HEK293 (cell line): ENCODE results near the gene PRRT1B.
"Not testable (repeated sequence)": the region's sequence is repeated elsewhere in the genome, so short reads cannot be mapped to it uniquely, and the experiment has no call there.

Source experiments
- CTCF ChIA-PET: fragments of 350-600 bp; formaldehyde crosslinking; extraction: SDS; loops from one replicate; lab custom pipeline; 2021; ENCODE audit warnings: antibody characterized with exemption; lab: Yijun Ruan, JAX
- POLR2A ChIA-PET: fragments of 300-600 bp; formaldehyde crosslinking; extraction: SDS; loops from one replicate; lab custom pipeline; 2020; ENCODE audit warnings: antibody characterized with exemption, inconsistent platforms; lab: Yijun Ruan, JAX
- H3K27ac ChIP-seq: fragments of 200-500 bp; sonication (Bioruptor generic); 2 replicates; pipeline ENCODE4 v1.5.1; 2014; ENCODE audit warnings: low read depth, low read length, control low read depth, inconsistent platforms; ENCODE audit errors: extremely low read depth
- H3K36me3 ChIP-seq, 2 experiments: fragments of 200-500 bp in 1 of 2; sonication (Bioruptor generic) in 1 of 2; 1 replicate in 1 of 2; 2 replicates in 1 of 2; pipeline ENCODE4 v1.5.1; 2014 to 2017; ENCODE audit warnings: inconsistent platforms in 2 of 2, low read length in 2 of 2; ENCODE audit not compliant: control insufficient read depth in 2 of 2, insufficient read depth in 1 of 2
- H3K4me1 ChIP-seq: fragments of 200-500 bp; sonication (Bioruptor generic); 2 replicates; pipeline ENCODE4 v1.5.1; 2014; ENCODE audit warnings: mild to moderate bottlenecking, low read length, inconsistent platforms; ENCODE audit not compliant: control insufficient read depth, insufficient read depth
- H3K4me3 ChIP-seq: 2 replicates; pipeline ENCODE4 v1.5.1; 2011; ENCODE audit warnings: low read depth, mild to moderate bottlenecking, control low read depth, low read length, moderate library complexity
- H3K9me3 ChIP-seq: fragments of 200-500 bp; sonication (Bioruptor generic); 2 replicates; pipeline ENCODE4 v1.5.1; 2014; ENCODE audit warnings: low read depth, low read length, inconsistent platforms; ENCODE audit not compliant: control insufficient read depth, insufficient read depth
- GLI2 ChIP-seq: fragments of 450-650 bp; formaldehyde crosslinking; IDR thresholded peaks from 2 replicates; pipeline ENCODE4; 2017; ENCODE audit warnings: missing biosample characterization, missing genetic modification characterization, low read depth, borderline replicate concordance
- IKZF3 ChIP-seq: fragments of 450-650 bp; IDR thresholded peaks from 2 replicates; pipeline ENCODE4 v1.5.0; 2018; ENCODE audit warnings: missing biosample characterization, mild to moderate bottlenecking, missing genetic modification characterization, moderate library complexity
- ZBTB17 ChIP-seq: fragments of 450-650 bp; formaldehyde crosslinking; IDR thresholded peaks from 2 replicates; pipeline ENCODE4 v1.5.1; 2016; ENCODE audit warnings: missing biosample characterization, missing genetic modification characterization
- ZBTB8A ChIP-seq: fragments of 450-650 bp; formaldehyde crosslinking; IDR thresholded peaks from 2 replicates; pipeline ENCODE4 v1.5.1; 2016; ENCODE audit warnings: missing biosample characterization, missing genetic modification characterization
- ZNF184 ChIP-seq: fragments of 450-650 bp; IDR thresholded peaks from 2 replicates; pipeline ENCODE4 v1.5.1; 2018; ENCODE audit warnings: missing biosample characterization, mild to moderate bottlenecking, missing genetic modification characterization
- ZNF266 ChIP-seq: fragments of 450-650 bp; formaldehyde crosslinking; IDR thresholded peaks from 2 replicates; pipeline ENCODE4 v1.5.1; 2016; ENCODE audit warnings: missing biosample characterization, missing genetic modification characterization, low read depth
- ZNF549 ChIP-seq: fragments of 450-650 bp; IDR thresholded peaks from 2 replicates; pipeline ENCODE4 v1.5.1; 2018; ENCODE audit warnings: missing biosample characterization, missing genetic modification characterization, mild to moderate bottlenecking, inconsistent platforms, moderate library complexity
- ZNF561 ChIP-seq: fragments of 450-650 bp; IDR thresholded peaks from 2 replicates; pipeline ENCODE4 v1.5.1; 2018; ENCODE audit warnings: missing biosample characterization, missing genetic modification characterization, borderline replicate concordance
- ZNF585B ChIP-seq: fragments of 450-650 bp; formaldehyde crosslinking; IDR thresholded peaks from 2 replicates; pipeline ENCODE4 v1.5.1; 2016; ENCODE audit warnings: missing biosample characterization, missing genetic modification characterization
- ZNF596 ChIP-seq: fragments of 450-650 bp; IDR thresholded peaks from 2 replicates; pipeline ENCODE4 v1.5.0; 2018; ENCODE audit warnings: missing biosample characterization, mild to moderate bottlenecking, missing genetic modification characterization, moderate library complexity
- ZNF76 ChIP-seq: fragments of 450-650 bp; formaldehyde crosslinking; IDR thresholded peaks from 2 replicates; pipeline ENCODE4; 2016; ENCODE audit warnings: low read depth, missing biosample characterization, missing genetic modification characterization, borderline replicate concordance
- TF ChIP-seq, protein P1 (sequence below): fragments of 450-650 bp; formaldehyde crosslinking; IDR thresholded peaks from 2 replicates; pipeline ENCODE4 v1.5.1; 2016; ENCODE audit warnings: missing biosample characterization, missing genetic modification characterization
- TF ChIP-seq, protein P2 (sequence below): fragments of 450-650 bp; formaldehyde crosslinking; IDR thresholded peaks from 2 replicates; pipeline ENCODE4 v1.5.1; 2016; ENCODE audit warnings: missing biosample characterization, missing genetic modification characterization
- TF ChIP-seq, protein P3 (sequence below): fragments of 450-650 bp; formaldehyde crosslinking; IDR thresholded peaks from 2 replicates; pipeline ENCODE4 v1.5.1; 2016; ENCODE audit warnings: missing biosample characterization, missing genetic modification characterization
- TF ChIP-seq, protein P4 (sequence below): fragments of 450-650 bp; formaldehyde crosslinking; IDR thresholded peaks from 2 replicates; pipeline ENCODE4 v1.5.1; 2016; ENCODE audit warnings: missing biosample characterization, missing genetic modification characterization, borderline replicate concordance

Gene PRRT1B

DNA sequence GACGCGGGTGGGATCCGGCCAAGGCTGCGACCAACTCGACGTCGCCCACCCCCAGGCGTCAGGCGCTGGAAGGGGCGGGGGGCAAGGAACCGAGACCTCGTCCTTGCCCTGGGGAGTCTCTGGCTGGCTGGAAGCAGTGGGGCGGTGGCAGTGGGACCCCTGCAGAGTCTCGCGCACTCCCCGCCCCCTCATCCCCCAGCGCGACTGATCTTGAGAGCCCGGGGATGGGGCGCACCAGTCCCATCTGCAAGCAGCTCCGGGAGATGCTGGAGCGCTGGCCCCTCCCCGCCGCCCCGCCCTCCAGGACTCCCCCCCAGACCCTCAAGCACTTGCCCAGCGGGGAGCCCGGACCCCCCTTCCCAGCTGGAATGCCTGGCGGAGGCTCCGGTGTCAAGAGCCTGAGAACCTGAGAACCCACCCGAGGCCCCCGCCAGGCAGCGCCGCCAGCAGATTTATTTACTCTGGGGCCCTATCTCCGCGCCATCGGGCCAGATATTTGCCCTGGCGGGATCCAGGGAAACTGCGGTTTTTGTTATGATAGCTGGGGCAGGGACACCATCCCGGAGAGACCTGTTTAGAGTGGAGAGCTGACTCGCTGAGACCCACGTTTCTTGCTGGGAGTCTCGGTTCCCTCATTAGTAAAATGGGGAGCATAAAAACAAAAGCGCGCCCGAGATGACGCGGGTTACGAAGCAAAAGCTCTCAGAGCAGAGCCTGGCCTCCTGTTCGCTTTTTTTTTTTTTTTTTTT lies 1.2 kb downstream of the PRRT1B start (continued):
- TF ChIP-seq, protein P1, sequence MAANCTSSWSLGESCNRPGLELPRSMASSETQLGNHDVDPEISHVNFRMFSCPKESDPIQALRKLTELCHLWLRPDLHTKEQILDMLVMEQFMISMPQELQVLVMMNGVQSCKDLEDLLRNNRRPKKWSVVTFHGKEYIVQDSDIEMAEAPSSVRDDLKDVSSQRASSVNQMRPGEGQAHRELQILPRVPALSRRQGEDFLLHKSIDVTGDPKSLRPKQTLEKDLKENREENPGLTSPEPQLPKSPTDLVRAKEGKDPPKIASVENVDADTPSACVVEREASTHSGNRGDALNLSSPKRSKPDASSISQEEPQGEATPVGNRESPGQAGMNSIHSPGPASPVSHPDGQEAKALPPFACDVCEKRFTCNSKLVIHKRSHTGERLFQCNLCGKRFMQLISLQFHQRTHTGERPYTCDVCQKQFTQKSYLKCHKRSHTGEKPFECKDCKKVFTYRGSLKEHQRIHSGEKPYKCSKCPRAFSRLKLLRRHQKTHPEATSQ (tag by site-specific recombination): no peak
- TF ChIP-seq ZNF561 (tag by site-specific recombination) (peak; percentile 65; the same call in 1 of the 2 replicates), IKZF3 (tag by site-specific recombination) (no peak), ZBTB17 (tag by site-specific recombination) (0 out of 2 replicates have a peak, but pooled peaks have one; percentile 3), ZNF549 (tag by site-specific recombination) (no peak), ZNF596 (no peak)
- TF ChIP-seq, protein P2, sequence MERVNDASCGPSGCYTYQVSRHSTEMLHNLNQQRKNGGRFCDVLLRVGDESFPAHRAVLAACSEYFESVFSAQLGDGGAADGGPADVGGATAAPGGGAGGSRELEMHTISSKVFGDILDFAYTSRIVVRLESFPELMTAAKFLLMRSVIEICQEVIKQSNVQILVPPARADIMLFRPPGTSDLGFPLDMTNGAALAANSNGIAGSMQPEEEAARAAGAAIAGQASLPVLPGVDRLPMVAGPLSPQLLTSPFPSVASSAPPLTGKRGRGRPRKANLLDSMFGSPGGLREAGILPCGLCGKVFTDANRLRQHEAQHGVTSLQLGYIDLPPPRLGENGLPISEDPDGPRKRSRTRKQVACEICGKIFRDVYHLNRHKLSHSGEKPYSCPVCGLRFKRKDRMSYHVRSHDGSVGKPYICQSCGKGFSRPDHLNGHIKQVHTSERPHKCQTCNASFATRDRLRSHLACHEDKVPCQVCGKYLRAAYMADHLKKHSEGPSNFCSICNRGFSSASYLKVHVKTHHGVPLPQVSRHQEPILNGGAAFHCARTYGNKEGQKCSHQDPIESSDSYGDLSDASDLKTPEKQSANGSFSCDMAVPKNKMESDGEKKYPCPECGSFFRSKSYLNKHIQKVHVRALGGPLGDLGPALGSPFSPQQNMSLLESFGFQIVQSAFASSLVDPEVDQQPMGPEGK: peak; percentile 83
- TF ChIP-seq, all 188 proteins: peak for 19

DNA sequence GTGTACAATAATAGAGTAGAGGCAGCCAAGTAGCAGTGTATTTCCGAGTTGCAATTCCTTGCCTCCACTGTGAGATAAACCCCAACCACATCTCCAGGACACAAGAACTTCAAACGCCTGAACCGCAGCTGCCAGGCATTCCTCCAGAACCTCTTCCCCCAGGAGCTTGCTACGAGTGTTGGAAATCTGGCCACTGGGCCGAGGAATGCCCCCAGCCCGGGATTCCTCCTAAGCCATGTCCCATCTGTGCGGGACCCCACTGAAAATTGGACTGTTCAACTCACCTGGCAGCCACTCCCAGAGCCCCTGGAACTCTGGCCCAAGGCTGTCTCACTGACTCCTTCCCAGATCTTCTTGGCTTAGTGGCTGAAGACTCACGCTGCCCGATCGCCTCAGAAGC lies 3.9 kb downstream of the PRRT1B start:
- H3K27ac ChIP-seq, H3K9me3 ChIP-seq, H3K4me1 ChIP-seq, H3K36me3 ChIP-seq, POLR2A ChIA-PET, H3K4me3 ChIP-seq, CTCF ChIA-PET: not testable (repeated sequence)

DNA sequence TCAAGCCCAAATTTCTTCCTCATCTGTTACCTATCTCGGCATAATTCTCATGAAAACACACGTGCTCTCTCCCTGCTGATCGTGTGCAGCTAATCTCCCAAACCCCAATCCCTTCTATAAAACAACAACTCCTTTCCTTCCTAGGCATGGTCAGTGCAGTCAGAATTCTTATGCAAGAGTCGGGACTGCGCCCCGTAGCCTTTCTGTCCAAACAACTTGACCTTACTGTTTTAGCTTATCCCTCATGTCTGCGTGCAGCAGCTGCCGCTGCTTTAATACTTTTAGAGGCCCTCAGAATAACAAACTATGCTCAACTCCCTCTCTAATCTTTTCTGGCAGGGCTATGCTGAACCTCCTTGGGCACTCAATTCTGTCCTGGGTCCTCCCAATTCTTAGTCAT lies 5.1 kb downstream of the PRRT1B start:
- H3K4me3 ChIP-seq, POLR2A ChIA-PET, H3K27ac ChIP-seq, H3K36me3 ChIP-seq, H3K4me1 ChIP-seq, CTCF ChIA-PET, H3K9me3 ChIP-seq: not testable (repeated sequence)

DNA sequence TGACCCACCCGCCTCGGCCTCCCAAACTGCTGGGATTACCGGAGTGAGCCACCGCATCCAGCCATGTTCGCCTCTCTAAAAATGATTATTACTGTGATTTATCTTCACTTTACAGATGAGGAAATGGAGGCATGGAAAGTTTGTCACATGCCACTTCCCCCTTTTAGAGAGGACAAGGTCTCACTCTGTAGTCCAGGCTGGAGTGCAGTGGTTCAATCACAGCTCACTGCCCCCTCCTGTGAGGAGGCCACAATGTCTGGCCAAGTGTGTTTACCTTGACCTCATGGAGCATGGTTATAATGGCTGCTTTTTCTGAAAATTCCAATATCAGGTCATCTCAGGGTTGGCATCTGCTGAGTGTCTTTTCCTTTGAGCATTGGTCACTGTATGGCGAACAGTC lies 6.7 kb downstream of the PRRT1B start:
- Histone ChIP-seq H3K9me3 (no peaks in the 10 kb centered on the region), H3K36me3 (no peaks in the 10 kb centered on the region), H3K27ac (no peak overlapping the region), H3K4me3 (no peak overlapping the region), H3K4me1 (no peaks in the 10 kb centered on the region)
- no peak for TF ChIP-seq ZNF266
- TF ChIP-seq, protein P3, sequence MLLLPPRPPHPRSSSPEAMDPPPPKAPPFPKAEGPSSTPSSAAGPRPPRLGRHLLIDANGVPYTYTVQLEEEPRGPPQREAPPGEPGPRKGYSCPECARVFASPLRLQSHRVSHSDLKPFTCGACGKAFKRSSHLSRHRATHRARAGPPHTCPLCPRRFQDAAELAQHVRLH: no peak
- TF ChIP-seq ZNF585B: peak; percentile 63
- TF ChIP-seq, protein P4, sequence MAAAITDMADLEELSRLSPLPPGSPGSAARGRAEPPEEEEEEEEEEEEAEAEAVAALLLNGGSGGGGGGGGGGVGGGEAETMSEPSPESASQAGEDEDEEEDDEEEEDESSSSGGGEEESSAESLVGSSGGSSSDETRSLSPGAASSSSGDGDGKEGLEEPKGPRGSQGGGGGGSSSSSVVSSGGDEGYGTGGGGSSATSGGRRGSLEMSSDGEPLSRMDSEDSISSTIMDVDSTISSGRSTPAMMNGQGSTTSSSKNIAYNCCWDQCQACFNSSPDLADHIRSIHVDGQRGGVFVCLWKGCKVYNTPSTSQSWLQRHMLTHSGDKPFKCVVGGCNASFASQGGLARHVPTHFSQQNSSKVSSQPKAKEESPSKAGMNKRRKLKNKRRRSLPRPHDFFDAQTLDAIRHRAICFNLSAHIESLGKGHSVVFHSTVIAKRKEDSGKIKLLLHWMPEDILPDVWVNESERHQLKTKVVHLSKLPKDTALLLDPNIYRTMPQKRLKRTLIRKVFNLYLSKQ: no peak
- no peak for TF ChIP-seq GLI2 (tag by site-specific recombination)
- TF ChIP-seq ZNF184 (tag by site-specific recombination): no peak
- TF ChIP-seq ZBTB8A: no peak
- TF ChIP-seq ZNF76 (tag by site-specific recombination): no peak
- ChIA-PET CTCF (no interaction called here), POLR2A (no interaction called here)
